Mammary epithelial cell (primary cell): ENCODE measurements around the gene ATP6V1C2.

Experiments used
- EZH2 ChIP-seq: IDR thresholded peaks from 2 replicates; pipeline ENCODE4 v1.6.1; 2012; ENCODE audit warnings: low read length, inconsistent platforms, borderline replicate concordance
- TF ChIP-seq, protein P1 (sequence below), 2 donors: IDR thresholded peaks in 1 of 2; conservative IDR thresholded peaks in 1 of 2; 2 replicates each; pipeline ENCODE4 v1.5.1; 2011 to 2012; ENCODE audit warnings: inconsistent platforms in 2 of 2, low read length in 2 of 2, mild to moderate bottlenecking in 2 of 2, control low read depth in 1 of 2, low read depth in 1 of 2; ENCODE audit not compliant: insufficient read depth in 1 of 2; ENCODE audit errors: extremely low read depth in 1 of 2

DNA sequence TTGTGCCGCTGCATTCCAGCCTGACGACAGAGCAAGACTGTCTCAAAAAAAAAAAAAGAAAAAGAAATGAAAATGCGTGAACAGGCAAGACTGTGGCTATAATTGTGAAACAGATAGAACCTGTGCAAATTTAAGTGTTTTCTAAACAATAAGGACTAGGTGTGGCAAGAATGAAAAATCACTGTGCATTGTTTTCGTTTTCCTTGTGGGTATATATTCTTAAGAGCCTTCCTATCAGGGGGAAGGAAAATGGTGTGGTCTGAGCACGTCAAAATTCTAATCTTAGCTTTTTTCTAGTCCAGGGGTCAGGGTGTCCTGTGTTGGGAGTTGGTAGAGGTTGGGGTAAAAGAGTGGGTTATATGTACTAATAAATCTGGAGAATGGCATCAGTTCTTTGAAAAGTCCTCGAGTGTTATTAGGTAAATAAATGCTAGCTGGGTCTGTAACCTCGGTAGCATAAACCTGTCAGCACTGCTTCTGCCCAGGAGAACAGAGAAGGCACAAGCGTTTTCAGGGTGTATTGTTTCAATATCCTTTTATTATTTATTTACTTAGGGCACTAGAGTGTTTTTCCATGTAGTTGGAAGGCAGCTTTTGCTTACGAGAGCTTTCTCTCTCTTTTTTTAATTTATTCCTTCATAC lies 11.6 kb downstream of the ATP6V1C2 start:
- TF ChIP-seq, protein P1, sequence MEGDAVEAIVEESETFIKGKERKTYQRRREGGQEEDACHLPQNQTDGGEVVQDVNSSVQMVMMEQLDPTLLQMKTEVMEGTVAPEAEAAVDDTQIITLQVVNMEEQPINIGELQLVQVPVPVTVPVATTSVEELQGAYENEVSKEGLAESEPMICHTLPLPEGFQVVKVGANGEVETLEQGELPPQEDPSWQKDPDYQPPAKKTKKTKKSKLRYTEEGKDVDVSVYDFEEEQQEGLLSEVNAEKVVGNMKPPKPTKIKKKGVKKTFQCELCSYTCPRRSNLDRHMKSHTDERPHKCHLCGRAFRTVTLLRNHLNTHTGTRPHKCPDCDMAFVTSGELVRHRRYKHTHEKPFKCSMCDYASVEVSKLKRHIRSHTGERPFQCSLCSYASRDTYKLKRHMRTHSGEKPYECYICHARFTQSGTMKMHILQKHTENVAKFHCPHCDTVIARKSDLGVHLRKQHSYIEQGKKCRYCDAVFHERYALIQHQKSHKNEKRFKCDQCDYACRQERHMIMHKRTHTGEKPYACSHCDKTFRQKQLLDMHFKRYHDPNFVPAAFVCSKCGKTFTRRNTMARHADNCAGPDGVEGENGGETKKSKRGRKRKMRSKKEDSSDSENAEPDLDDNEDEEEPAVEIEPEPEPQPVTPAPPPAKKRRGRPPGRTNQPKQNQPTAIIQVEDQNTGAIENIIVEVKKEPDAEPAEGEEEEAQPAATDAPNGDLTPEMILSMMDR (conservative IDR thresholded peaks at IDR 0.05 in 1 of 2, IDR thresholded peaks at IDR 0.05 in 1 of 2; ENCODE audit: extremely low read depth in 1 of 2, insufficient read depth in 1 of 2, low read depth in 1 of 2, low read length in 2 of 2), result no peak
- TF ChIP-seq EZH2, result no peak
